Right lobe of liver (tissue), 4 donors: Measurements from ENCODE around the gene RAD21L1.

Experiments used
- POLR2A ChIP-seq: fragments of 450-650 bp; IDR thresholded peaks from one replicate; pipeline ENCODE4 v1.6.1; 2017; ENCODE audit warnings: antibody characterized with exemption, mild to moderate bottlenecking
- TF ChIP-seq, protein P1 (sequence below), 4 donors: fragments of 200-600 bp in 3 of 4; fragments of 450-650 bp in 1 of 4; IDR thresholded peaks; one replicate each; pipeline versions ENCODE4 v1.5.1 to v1.8.0; 2016 to 2022; ENCODE audit warnings: antibody characterized with exemption in 4 of 4, mild to moderate bottlenecking in 2 of 4
- donor health status: DM: no; HTN: no; CAD: no.
- donor health status: DM: no; HTN: no; CAD: no.
- donor health status: DM: no; HTN: yes; CAD: no.

DNA sequence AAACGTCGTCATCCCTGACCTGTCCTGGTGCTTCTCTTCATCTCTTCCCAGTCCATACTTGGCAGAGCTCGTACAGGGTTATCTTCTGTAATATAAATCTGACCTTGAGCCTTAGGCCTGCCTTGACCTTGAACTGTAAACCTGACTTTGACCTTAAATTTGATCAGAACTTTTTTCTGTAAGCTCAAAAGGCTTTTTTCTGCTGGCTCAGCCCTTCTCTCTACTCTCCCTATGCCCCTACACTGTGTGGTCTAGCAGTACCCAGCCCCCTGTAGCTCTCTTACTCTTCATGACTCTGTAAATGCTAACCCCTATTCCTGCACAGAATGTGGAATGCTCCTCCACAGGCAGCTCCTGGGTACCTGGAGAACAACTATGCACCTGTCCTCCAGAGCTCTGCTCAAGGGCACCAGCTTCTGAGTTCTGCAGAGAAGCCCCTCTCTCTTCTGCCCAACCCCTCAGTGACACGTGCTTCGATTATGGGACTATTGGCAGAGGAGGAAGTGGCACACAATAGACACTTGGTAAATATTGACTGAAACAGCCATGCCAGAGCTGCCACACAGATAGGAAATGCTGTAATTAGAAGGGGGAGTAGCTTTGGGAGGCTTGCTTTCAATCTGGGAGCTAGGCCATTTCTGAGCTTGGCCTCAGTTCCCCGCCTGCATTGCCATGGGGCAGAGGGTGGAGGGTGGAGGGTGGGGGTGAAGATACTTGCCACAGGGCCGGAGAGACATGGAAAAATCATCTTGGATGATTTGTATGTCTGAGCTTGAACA, 55.6 kb downstream of the RAD21L1 start:
- TF ChIP-seq POLR2A, result no peak
- TF ChIP-seq, protein P1, sequence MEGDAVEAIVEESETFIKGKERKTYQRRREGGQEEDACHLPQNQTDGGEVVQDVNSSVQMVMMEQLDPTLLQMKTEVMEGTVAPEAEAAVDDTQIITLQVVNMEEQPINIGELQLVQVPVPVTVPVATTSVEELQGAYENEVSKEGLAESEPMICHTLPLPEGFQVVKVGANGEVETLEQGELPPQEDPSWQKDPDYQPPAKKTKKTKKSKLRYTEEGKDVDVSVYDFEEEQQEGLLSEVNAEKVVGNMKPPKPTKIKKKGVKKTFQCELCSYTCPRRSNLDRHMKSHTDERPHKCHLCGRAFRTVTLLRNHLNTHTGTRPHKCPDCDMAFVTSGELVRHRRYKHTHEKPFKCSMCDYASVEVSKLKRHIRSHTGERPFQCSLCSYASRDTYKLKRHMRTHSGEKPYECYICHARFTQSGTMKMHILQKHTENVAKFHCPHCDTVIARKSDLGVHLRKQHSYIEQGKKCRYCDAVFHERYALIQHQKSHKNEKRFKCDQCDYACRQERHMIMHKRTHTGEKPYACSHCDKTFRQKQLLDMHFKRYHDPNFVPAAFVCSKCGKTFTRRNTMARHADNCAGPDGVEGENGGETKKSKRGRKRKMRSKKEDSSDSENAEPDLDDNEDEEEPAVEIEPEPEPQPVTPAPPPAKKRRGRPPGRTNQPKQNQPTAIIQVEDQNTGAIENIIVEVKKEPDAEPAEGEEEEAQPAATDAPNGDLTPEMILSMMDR (IDR thresholded peaks at IDR 0.05), result no peak
